ENCODE measurements around the gene BMP2K. TPM values are rescaled to one million over a fixed set of nuclear protein-coding genes. Genes with fewer than 3 reads are reported as not detected.

The BMP2K gene
- total and polyA plus RNA-seq, 2 donors (not counting 1 experiment from before 2014, with no cell fraction given), result 54.8 to 126 TPM

GRCh38 chr4:78809295-78809694 lies 33.1 kb downstream of the BMP2K start:
- Histone ChIP-seq H3K9ac (ENCODE audit: insufficient read depth, low read length) (no peak overlapping the region), H3K4me3 (replicated peaks in 1 of 4; ENCODE audit: control extremely low read depth in 1 of 4, insufficient read depth in 1 of 4, low read depth in 3 of 4, low read length in 4 of 4) (no peak overlapping the region), H3K27me3 (ENCODE audit: control insufficient read depth, insufficient read depth, low read length) (no peaks in the 10 kb centered on the region), H3K4me1 (ENCODE audit: control insufficient read depth, extremely low read depth, insufficient read depth, low read length) (peaks cover 2% of the 10 kb centered on the region), H3K36me3 (ENCODE audit: control insufficient read depth, insufficient read depth, low read length) (no peaks in the 10 kb centered on the region), H4K20me1 (ENCODE audit: control insufficient read depth, extremely low read depth, insufficient read depth, low read length) (no peaks in the 10 kb centered on the region), H3K27ac (ENCODE audit: insufficient read depth, low read length) (no peak overlapping the region), H3K9me3 (ENCODE audit: control insufficient read depth, insufficient read depth, low read depth, low read length) (no peaks in the 10 kb centered on the region), H2AFZ (ENCODE audit: low read length) (no peak overlapping the region), H3K79me2 (ENCODE audit: control insufficient read depth, insufficient read depth, low read length) (peaks cover 96% of the 10 kb centered on the region), H3K4me2 (ENCODE audit: extremely low read depth, insufficient read depth, low read length) (no peak overlapping the region)
- TF ChIP-seq EZH2 (IDR thresholded peaks at IDR 0.05; ENCODE audit: low read length, missing control alignments) (no peak), CTCF (conservative IDR thresholded peaks at IDR 0.05 in 1 of 2, IDR thresholded peaks at IDR 0.05 in 1 of 2; ENCODE audit: low read depth in 1 of 2, low read length in 2 of 2) (no peak)
- no peak for DNase-seq (ENCODE audit: low read depth in 2 of 2)

- Histone ChIP-seq H3K36me3 (ENCODE audit: control insufficient read depth, insufficient read depth, low read length) (no peaks in the 10 kb centered on the region), H3K4me1 (ENCODE audit: control insufficient read depth, extremely low read depth, insufficient read depth, low read length) (peaks cover 2% of the 10 kb centered on the region), H3K9ac (ENCODE audit: insufficient read depth, low read length) (no peak overlapping the region), H3K4me3 (replicated peaks in 1 of 4; ENCODE audit: control extremely low read depth in 1 of 4, insufficient read depth in 1 of 4, low read depth in 3 of 4, low read length in 4 of 4) (no peak overlapping the region), H3K4me2 (ENCODE audit: extremely low read depth, insufficient read depth, low read length) (no peak overlapping the region), H3K79me2 (ENCODE audit: control insufficient read depth, insufficient read depth, low read length) (peaks cover 91% of the 10 kb centered on the region), H3K27me3 (ENCODE audit: control insufficient read depth, insufficient read depth, low read length) (no peaks in the 10 kb centered on the region), H3K27ac (ENCODE audit: insufficient read depth, low read length) (no peak overlapping the region), H3K9me3 (ENCODE audit: control insufficient read depth, insufficient read depth, low read depth, low read length) (no peaks in the 10 kb centered on the region), H2AFZ (ENCODE audit: low read length) (no peak overlapping the region), H4K20me1 (ENCODE audit: control insufficient read depth, extremely low read depth, insufficient read depth, low read length) (no peaks in the 10 kb centered on the region)
- no peak for TF ChIP-seq EZH2 (IDR thresholded peaks at IDR 0.05; ENCODE audit: low read length, missing control alignments)
- no peak for TF ChIP-seq CTCF (conservative IDR thresholded peaks at IDR 0.05 in 1 of 2, IDR thresholded peaks at IDR 0.05 in 1 of 2; ENCODE audit: low read depth in 1 of 2, low read length in 2 of 2)
- DNase-seq (ENCODE audit: low read depth in 2 of 2), result no peak
Observed at GRCh38 chr4:78809928-78810835, 34.0 kb downstream of the BMP2K start.

GRCh38 chr4:78811034-78811433 lies 34.9 kb downstream of the BMP2K start:
- peaks cover 2% of the 10 kb centered on the region for H3K4me1 ChIP-seq (ENCODE audit: control insufficient read depth, extremely low read depth, insufficient read depth, low read length)
- no peaks in the 10 kb centered on the region for H4K20me1 ChIP-seq (ENCODE audit: control insufficient read depth, extremely low read depth, insufficient read depth, low read length)
- TF ChIP-seq EZH2 (IDR thresholded peaks at IDR 0.05; ENCODE audit: low read length, missing control alignments) (no peak), CTCF (conservative IDR thresholded peaks at IDR 0.05 in 1 of 2, IDR thresholded peaks at IDR 0.05 in 1 of 2; ENCODE audit: low read depth in 1 of 2, low read length in 2 of 2) (no peak)
- H3K27me3 ChIP-seq (ENCODE audit: control insufficient read depth, insufficient read depth, low read length), result no peaks in the 10 kb centered on the region
- DNase-seq (ENCODE audit: low read depth in 2 of 2), result peak in 1 of 2 donors; percentile 9
- H3K9me3 ChIP-seq (ENCODE audit: control insufficient read depth, insufficient read depth, low read depth, low read length), result no peaks in the 10 kb centered on the region
- H3K4me2 ChIP-seq (ENCODE audit: extremely low read depth, insufficient read depth, low read length), result no peak overlapping the region
- no peak overlapping the region for H3K4me3 ChIP-seq (replicated peaks in 1 of 4; ENCODE audit: control extremely low read depth in 1 of 4, insufficient read depth in 1 of 4, low read depth in 3 of 4, low read length in 4 of 4)
- peaks cover 91% of the 10 kb centered on the region for H3K79me2 ChIP-seq (ENCODE audit: control insufficient read depth, insufficient read depth, low read length)
- H3K36me3 ChIP-seq (ENCODE audit: control insufficient read depth, insufficient read depth, low read length), result no peaks in the 10 kb centered on the region
- no peak overlapping the region for H3K27ac ChIP-seq (ENCODE audit: insufficient read depth, low read length)
- H3K9ac ChIP-seq (ENCODE audit: insufficient read depth, low read length), result no peak overlapping the region
- H2AFZ ChIP-seq (ENCODE audit: low read length), result no peak overlapping the region
